Activated CD8-positive, alpha-beta memory T cell treated with anti-CD3 and anti-CD28 coated beads for 36 hours (primary cell): Measurements from ENCODE around the gene RNF4. TPM values are rescaled to one million over a fixed set of nuclear protein-coding genes. Genes with fewer than 3 reads are reported as not detected.

ENCODE experiments used
- CTCF ChIA-PET: fragments of 350-600 bp; sonication (Branson Sonifier 250); formaldehyde crosslinking; loops from one replicate; lab custom pipeline; 2021; ENCODE audit warnings: antibody characterized with exemption; lab: Charles Lee
- POLR2A ChIA-PET: fragments of 350-600 bp; sonication (Branson Sonifier 250); formaldehyde crosslinking; loops from one replicate; lab custom pipeline; 2021; ENCODE audit warnings: antibody characterized with exemption; lab: Charles Lee
- total RNA-seq, 2 experiments: library from RNA; stranded (reverse); gene quantifications; one replicate each; pipeline ENCODE4 v1.2.3, GENCODE V29; 2021

Gene RNF4
- total RNA-seq, 2 experiments from 2014 or later: 91.9 to 92.1 TPM

DNA sequence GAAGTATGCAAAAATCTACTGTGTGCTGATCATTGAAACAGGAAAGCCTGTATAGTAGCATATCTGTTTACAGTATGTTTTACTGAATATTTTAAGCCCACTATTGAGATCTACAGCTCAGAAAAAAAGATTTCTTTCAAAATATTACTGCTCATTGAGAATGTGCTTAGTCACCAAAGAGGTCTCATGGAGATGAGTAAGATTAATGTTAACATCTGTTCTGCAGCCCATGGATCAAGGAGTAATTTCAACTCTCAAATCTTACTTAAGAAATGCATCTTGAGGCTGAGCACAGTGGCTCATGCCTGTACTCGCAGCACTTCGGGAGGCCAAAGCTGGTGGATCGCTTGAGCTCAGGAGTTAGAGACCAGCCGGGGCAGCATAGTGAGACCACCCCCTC lies 3.3 kb downstream of the RNF4 start:
- ChIA-PET POLR2A (interaction anchor here (0.6 to 0.8 kb wide), 2 partner anchors 23 to 154 kb away, joined by 4 to 5 read pairs; no protein-coding TSS in a partner anchor), CTCF (no interaction called here)

DNA sequence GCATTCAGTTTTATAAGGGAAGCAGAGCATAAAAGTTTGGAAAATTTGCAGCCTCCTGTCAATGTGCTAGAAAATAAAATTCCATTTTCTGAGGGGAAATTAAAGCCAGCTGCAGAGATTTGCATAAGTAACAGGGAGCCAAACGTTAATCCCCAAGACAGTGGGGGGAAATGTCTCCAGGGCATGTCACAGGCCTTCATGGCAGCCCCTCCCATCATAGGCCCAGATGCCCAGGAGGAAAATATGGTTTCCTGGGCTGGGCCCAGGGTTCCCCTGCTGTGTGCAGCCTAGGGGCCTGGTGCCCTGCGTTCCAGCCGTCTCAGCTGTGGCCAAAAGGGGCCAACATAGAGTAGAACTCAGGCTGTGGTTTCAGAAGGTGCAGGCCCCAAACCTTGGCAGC lies 9.3 kb downstream of the RNF4 start:
- POLR2A ChIA-PET: no interaction called here

GRCh38 chr4:2480649-2481048 lies 11.7 kb downstream of the RNF4 start:
- POLR2A ChIA-PET: no interaction called here
- CTCF ChIA-PET: interaction anchor here (1.2 kb wide), 1 partner anchor 13 kb away, joined by 3 read pairs; no protein-coding TSS in a partner anchor

More for the DNA sequence above, 9.3 kb downstream of the RNF4 start:
- CTCF ChIA-PET: interaction anchor here (0.9 kb wide), 1 partner anchor 36 kb away, joined by 3 read pairs; no protein-coding TSS in a partner anchor

DNA sequence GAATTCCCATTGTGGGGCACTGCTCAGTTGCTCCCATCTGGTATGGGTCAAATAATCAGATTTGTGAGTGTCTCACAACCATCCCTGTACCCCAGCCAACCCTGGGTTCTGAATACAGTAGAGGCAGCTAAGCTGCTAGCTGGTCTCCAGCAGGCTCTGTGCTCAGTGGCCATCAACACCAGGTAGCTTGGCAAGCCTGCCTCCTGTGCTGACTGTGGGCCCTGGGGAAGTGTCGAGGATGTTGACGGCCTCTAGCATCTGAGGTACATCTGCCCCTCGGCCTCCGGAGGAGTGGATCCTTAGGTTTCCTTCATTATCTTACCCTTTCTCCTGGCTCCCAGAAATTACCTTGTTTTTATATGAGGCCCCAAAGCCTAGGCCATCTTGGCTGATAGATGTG lies 13.3 kb downstream of the RNF4 start:
- ChIA-PET POLR2A (interaction anchor here (1.0 kb wide), 1 partner anchor 13 kb away, joined by 3 read pairs; the partner anchor contains the start of gene RNF4), CTCF (interaction anchor here (1.0 kb wide), 1 partner anchor 14 kb away, joined by 3 read pairs; no protein-coding TSS in a partner anchor)

GRCh38 chr4:2482693-2483092 lies 13.8 kb downstream of the RNF4 start:
- ChIA-PET POLR2A (interaction anchor here (0.6 to 1.0 kb wide), 2 partner anchors 14 to 163 kb away, joined by 3 read pairs; partner anchors contain the start of gene RNF4), CTCF (interaction anchor here (1.0 kb wide), 1 partner anchor 15 kb away, joined by 3 read pairs; no protein-coding TSS in a partner anchor)

DNA sequence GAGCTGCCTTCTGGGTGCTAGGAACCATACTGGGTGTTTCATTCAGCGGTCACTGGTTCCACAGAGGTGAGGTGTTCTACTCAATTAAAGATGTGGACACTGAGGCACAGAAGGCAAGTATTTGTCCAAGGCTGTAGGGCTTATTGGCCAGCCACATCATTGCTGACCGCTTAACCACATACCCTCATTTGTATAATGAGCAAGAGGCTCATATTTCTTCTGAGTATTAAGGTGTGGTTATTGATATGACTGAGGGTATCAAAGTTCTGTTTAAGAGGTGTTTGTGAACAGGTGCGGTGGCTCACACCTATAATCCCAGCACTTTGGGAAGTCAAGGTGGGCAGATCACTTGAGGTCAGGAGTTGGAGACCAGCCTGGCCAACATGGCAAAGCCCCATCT lies 14.3 kb downstream of the RNF4 start:
- CTCF ChIA-PET: interaction anchor here (1.0 to 1.2 kb wide), 2 partner anchors 13 to 15 kb away, joined by 3 read pairs; no protein-coding TSS in a partner anchor

GRCh38 chr4:2484185-2484584 lies 15.3 kb downstream of the RNF4 start:
- POLR2A ChIA-PET: no interaction called here

More for the DNA sequence above, 14.3 kb downstream of the RNF4 start:
- POLR2A ChIA-PET: interaction anchor here (0.6 to 1.0 kb wide), 2 partner anchors 14 to 163 kb away, joined by 3 read pairs; partner anchors contain the start of gene RNF4

GRCh38 chr4:2484993-2485392 lies 16.1 kb downstream of the RNF4 start:
- POLR2A ChIA-PET: interaction anchor here (0.8 to 1.3 kb wide), 2 partner anchors 15 to 16 kb away, joined by 3 to 6 read pairs; partner anchors contain the start of gene RNF4

More at GRCh38 chr4:2484185-2484584, 15.3 kb downstream of the RNF4 start:
- CTCF ChIA-PET: interaction anchor here (1.1 to 1.2 kb wide), 2 partner anchors 14 to 15 kb away, joined by 3 to 4 read pairs; partner anchors contain the start of gene RNF4

DNA sequence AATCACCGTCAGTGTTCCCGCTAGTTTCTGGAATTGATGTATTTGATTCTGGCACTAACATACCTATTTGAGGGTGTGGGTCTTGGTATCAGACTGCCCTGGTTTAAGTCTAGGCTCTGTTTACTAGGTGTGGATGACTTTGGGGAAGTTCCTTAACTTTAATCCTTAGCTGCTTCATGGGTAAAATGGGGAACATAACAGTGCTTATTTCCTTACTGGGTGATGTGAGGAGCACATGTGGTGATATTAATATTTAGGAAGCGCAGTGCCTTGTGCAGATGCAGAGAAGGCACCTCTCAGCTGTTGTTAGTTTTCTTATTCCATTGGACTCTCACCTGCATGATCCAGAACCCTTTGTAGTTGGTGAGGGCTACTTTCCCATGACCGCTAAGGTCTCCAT lies 17.1 kb downstream of the RNF4 start:
- ChIA-PET CTCF (interaction anchor here (1.1 to 2.5 kb wide), 3 partner anchors 9 to 11 kb away, joined by 3 to 10 read pairs (median 3); no protein-coding TSS in a partner anchor), POLR2A (interaction anchor here (0.7 to 1.3 kb wide), 3 partner anchors 10 to 17 kb away, joined by 3 to 6 read pairs (median 3); partner anchors contain the start of gene RNF4)

More at GRCh38 chr4:2484993-2485392, 16.1 kb downstream of the RNF4 start:
- CTCF ChIA-PET: interaction anchor here (0.7 to 2.5 kb wide), 5 partner anchors 8 to 72 kb away, joined by 3 to 10 read pairs (median 3); no protein-coding TSS in a partner anchor

DNA sequence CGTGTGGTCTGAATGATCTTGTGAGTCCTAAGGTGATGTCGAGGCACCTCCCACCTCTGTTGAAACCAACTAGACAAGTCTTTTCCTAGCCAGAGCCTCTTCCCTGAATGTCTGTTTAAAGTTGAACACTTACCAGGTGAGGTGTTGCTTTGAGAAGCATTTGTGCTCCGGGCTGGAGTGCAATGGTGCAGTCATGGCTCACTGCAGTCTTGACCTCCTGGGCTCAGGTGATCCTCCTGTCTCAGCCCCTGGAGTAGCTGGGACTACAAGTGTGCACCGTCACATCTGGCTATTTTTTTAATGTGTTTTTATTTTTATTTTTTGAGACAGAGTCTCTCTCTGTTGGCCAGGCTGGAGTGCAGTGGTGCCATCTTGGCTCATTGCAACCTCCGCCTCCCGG lies 18.1 kb downstream of the RNF4 start:
- CTCF ChIA-PET: interaction anchor here (1.0 to 2.5 kb wide), 2 partner anchors 8 to 19 kb away, joined by 4 to 10 read pairs; no protein-coding TSS in a partner anchor
- POLR2A ChIA-PET: interaction anchor here (1.3 kb wide), 1 partner anchor 18 kb away, joined by 4 read pairs; the partner anchor contains the start of gene RNF4

- POLR2A ChIA-PET: interaction anchor here (0.8 to 1.3 kb wide), 2 partner anchors 9 to 18 kb away, joined by 3 to 4 read pairs; partner anchors contain the start of gene RNF4
- CTCF ChIA-PET: interaction anchor here (1.0 kb wide), 1 partner anchor 20 kb away, joined by 4 read pairs; no protein-coding TSS in a partner anchor
Measured at GRCh38 chr4:2487632-2488031, 18.7 kb downstream of the RNF4 start.

DNA sequence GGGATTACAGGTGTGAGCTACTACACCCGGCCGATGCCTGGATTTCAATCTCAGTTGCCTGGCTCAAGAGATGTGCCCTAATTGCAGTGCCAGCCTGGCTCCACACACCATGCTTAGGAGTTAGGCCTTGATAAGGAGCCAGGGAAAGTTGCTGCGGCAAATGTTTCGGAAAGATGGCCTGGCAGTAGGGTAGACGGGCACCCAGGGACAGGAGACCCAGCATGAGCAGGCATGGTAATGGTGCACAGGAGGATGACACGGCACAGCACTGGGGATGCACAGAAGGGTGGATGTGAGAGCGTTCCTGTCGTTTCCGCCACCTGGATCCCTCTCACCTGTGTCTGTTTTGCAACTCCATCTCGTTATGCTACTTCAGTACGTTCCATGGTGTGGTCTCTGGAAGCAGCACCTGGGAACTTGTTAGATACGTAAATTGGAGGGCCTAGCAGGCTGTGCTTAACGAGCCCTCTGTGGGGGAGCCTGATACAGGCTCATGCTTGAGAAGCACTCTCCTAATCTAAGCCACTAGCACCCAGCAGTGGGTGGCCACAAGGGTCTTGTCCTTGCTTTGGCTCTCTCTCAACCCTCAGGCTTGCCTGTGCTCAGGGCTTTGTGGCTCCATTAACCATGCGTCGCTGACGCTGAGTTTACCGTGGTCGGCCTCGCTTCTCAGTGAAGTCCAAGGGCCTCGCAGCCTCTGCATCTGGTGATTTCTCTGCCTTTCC lies 20.3 kb downstream of the RNF4 start:
- CTCF ChIA-PET: no interaction called here
- POLR2A ChIA-PET: no interaction called here

DNA sequence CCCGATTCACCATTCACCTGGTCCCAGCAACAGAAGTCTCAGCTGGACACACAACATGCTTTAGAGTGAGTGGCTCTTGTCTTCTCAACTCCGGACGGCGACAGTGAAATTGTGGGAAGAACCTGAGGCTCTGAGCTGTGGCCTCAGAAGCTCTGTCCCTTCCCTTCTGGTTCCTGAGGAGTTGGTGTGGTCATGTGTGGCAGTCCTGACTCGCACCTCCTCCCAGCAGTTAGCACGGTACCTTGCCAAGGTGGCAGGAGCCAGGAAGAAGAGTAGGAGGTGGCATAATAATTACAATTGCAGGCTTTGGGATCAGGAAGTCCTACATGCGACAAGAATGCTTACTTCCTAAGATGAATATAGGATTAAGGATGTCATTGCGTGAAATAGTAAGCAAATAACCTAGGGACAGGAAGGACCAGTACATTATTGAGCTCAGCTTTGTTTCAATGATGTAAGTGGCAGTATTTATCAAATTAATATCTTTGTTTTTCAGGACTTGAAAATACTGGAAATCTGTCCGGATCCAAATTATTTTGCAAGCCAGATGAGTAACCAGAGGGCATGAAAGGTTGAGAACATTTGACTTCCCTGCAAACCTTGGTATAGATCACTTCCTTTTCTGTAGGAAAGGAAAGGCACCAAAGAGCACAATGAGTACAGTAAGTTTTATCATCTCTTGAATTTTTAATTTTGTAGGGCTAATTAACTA lies 21.1 kb downstream of the RNF4 start:
- ChIA-PET CTCF (no interaction called here), POLR2A (no interaction called here)

- ChIA-PET CTCF (interaction anchor here (0.8 kb wide), 1 partner anchor 9 kb away, joined by 3 read pairs; no protein-coding TSS in a partner anchor), POLR2A (no interaction called here)
Measured at GRCh38 chr4:2492970-2493369, 24.1 kb downstream of the RNF4 start.

- POLR2A ChIA-PET: interaction anchor here (0.5 to 1.1 kb wide), 2 partner anchors 9 to 23 kb away, joined by 3 to 5 read pairs; no protein-coding TSS in a partner anchor
- CTCF ChIA-PET: interaction anchor here (2.4 kb wide), 1 partner anchor 9 kb away, joined by 10 read pairs; no protein-coding TSS in a partner anchor
Measured at GRCh38 chr4:2494992-2495391, 26.1 kb downstream of the RNF4 start.

DNA sequence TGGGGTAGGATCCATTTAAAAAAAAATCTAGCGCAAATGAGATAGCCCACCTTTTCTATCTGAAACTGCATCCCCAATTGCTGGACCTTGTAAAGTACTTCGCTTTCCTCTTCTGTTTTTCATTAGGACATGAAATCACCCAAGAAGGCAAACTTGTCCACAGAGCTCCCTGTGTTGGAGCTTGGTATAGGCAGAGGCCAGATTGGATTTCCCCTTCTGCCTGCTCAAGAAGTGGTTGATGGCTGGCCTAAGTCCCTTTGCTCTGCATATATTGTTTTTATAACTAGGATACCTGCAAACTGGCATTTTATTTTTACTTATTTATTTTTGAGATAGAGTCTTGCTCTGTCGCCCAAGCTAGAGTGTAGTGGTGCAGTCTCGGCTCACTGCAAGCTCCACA lies 28.4 kb downstream of the RNF4 start:
- CTCF ChIA-PET: interaction anchor here (1.0 kb wide), 1 partner anchor 35 kb away, joined by 3 read pairs; no protein-coding TSS in a partner anchor
- POLR2A ChIA-PET: interaction anchor here (0.6 kb wide), 1 partner anchor 10 kb away, joined by 3 read pairs; no protein-coding TSS in a partner anchor

DNA sequence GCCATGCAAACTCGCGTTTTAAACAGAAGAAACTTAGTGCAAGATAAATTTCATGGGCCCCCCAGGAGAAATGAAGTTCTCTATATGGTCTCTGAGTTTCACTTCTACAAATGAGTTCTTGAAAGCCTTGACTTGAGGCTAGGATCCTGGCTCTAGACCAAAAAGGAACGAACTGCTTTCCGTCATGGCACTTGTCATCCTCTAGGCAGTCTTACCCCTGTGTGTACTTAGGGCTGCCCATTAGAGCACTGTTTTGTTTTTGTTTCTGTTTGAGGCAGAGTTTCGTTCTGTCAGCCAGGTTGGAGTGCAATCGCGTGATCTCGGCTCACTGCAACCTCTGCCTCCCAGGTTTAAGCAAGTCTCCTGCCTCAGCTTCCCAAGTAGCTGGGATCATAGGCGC lies 29.0 kb downstream of the RNF4 start:
- POLR2A ChIA-PET: no interaction called here
- CTCF ChIA-PET: no interaction called here

DNA sequence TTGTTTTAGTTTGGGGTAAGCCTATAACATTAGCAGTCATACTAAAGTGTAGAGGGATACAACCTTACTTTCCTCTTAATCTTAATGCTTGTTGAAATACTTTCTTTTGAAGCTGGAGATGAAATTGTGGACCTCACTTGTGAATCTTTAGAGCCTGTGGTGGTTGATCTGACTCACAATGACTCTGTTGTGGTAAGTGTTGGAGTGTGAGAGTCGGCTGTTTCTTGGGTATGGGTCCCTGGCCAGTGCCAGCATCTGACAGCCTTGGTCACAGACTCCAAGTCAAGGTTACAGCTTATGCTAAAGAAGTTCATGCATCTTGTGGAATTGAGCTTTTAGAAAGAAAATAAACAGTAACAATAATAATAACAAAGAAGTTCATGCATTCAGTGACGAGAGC lies 31.6 kb downstream of the RNF4 start:
- POLR2A ChIA-PET: interaction anchor here (0.6 kb wide), 1 partner anchor 158 kb away, joined by 3 read pairs; no protein-coding TSS in a partner anchor
- CTCF ChIA-PET: interaction anchor here (0.7 kb wide), 1 partner anchor 44 kb away, joined by 4 read pairs; no protein-coding TSS in a partner anchor
